ENCODE data around the gene PITRM1.
"Not testable (repeated sequence)": the region's sequence is repeated elsewhere in the genome, so short reads cannot be mapped to it uniquely, and the experiment has no call there.

Gene PITRM1

GRCh38 chr10:3172446-3173170, at the start of gene PITRM1:
TSS of gene PITRM1 (minus strand) at chr10:3172782. CDS start at chr10:3172772, 10 bp downstream.
- DNase-seq: peak; percentile 100

- peak; percentile 72 for DNase-seq
These were observed 49.5 kb upstream of the PITRM1 start for GRCh38 chr10:3222068-3222467.

GRCh38 chr10:3221601-3222000, 49.0 kb upstream of the PITRM1 start:
- DNase-seq: not testable (repeated sequence)

- no peak for DNase-seq
These were observed 48.3 kb upstream of the PITRM1 start for GRCh38 chr10:3220853-3221252.

- not testable (repeated sequence) for DNase-seq
These were observed 46.5 kb upstream of the PITRM1 start for GRCh38 chr10:3219021-3219628.

- DNase-seq: peak; percentile 34
These were observed 45.3 kb upstream of the PITRM1 start for GRCh38 chr10:3217853-3218252.

GRCh38 chr10:3217301-3217700, 44.7 kb upstream of the PITRM1 start:
- no peak for DNase-seq

- peak; percentile 55 for DNase-seq
These were observed 42.7 kb upstream of the PITRM1 start for GRCh38 chr10:3215153-3215775.

GRCh38 chr10:3213758-3214515, 41.4 kb upstream of the PITRM1 start:
- DNase-seq: peak; percentile 64

- DNase-seq: peak; percentile 48
These were observed 40.6 kb upstream of the PITRM1 start for GRCh38 chr10:3213208-3213607.

- DNase-seq: no peak
These were observed 37.8 kb upstream of the PITRM1 start for GRCh38 chr10:3210251-3210877.

GRCh38 chr10:3208481-3209406, 36.2 kb upstream of the PITRM1 start:
- DNase-seq: peak; percentile 29

GRCh38 chr10:3207351-3207750, 34.8 kb upstream of the PITRM1 start:
- peak; percentile 33 for DNase-seq

GRCh38 chr10:3206511-3207157, 34.1 kb upstream of the PITRM1 start:
- DNase-seq: peak; percentile 27

- DNase-seq: no peak
These were observed 31.4 kb upstream of the PITRM1 start for GRCh38 chr10:3203972-3204371.

GRCh38 chr10:3203016-3203811, 30.6 kb upstream of the PITRM1 start:
- DNase-seq: no peak

GRCh38 chr10:3201796-3202195, 29.2 kb upstream of the PITRM1 start:
- DNase-seq: no peak

GRCh38 chr10:3199488-3199887, 26.9 kb upstream of the PITRM1 start:
- no peak for DNase-seq

GRCh38 chr10:3198900-3199299, 26.3 kb upstream of the PITRM1 start:
- no peak for DNase-seq

- peak; percentile 98 for DNase-seq
These were observed 24.9 kb upstream of the PITRM1 start for GRCh38 chr10:3197348-3198003.
